GM12878 (cell line): ENCODE results near the gene RAB37. TPM values are rescaled to one million over a fixed set of nuclear protein-coding genes. Genes with fewer than 3 reads are reported as not detected.

Source experiments
- BHLHE40 ChIP-seq, 2 experiments: fragments of 450-650 bp in 1 of 2; IDR thresholded peaks; 2 replicates each; pipeline ENCODE4 v1.6.1; 2011 to 2017; ENCODE audit warnings: low read depth in 2 of 2, borderline replicate concordance in 1 of 2, improper control_type of control experiment in 1 of 2, low read length in 1 of 2, mild to moderate bottlenecking in 1 of 2
- BRCA1 ChIP-seq: IDR thresholded peaks from 2 replicates; pipeline ENCODE4 v1.6.1; 2011; ENCODE audit warnings: low read depth, low read length, improper control_type of control experiment
- CBFB ChIP-seq: IDR thresholded peaks from 2 replicates; pipeline ENCODE4 v1.6.1; 2016; ENCODE audit warnings: antibody characterized with exemption, low read depth
- DPF2 ChIP-seq: fragments of 450-650 bp; IDR thresholded peaks from 2 replicates; pipeline ENCODE4 v1.6.1; 2017; ENCODE audit warnings: mild to moderate bottlenecking
- E4F1 ChIP-seq: fragments of 450-650 bp; IDR thresholded peaks from 2 replicates; pipeline ENCODE4 v1.6.1; 2018; ENCODE audit warnings: borderline replicate concordance, mild to moderate bottlenecking; ENCODE audit not compliant: partially characterized antibody
- ETV6 ChIP-seq, 2 experiments: fragments of 450-650 bp in 1 of 2; IDR thresholded peaks in 1 of 2; conservative IDR thresholded peaks in 1 of 2; 2 replicates each; pipeline ENCODE4 v1.6.1; 2014; ENCODE audit warnings: antibody characterized with exemption in 1 of 2, borderline replicate concordance in 1 of 2, low read depth in 1 of 2, mild to moderate bottlenecking in 1 of 2, moderate library complexity in 1 of 2
- FOXK2 ChIP-seq: fragments of 450-650 bp; IDR thresholded peaks from 2 replicates; pipeline ENCODE4 v1.6.1; 2017; ENCODE audit warnings: mild to moderate bottlenecking, moderate library complexity
- HCFC1 ChIP-seq: fragments of 150-350 bp; IDR thresholded peaks from 2 replicates; pipeline ENCODE4 v1.6.1; 2014; ENCODE audit warnings: low read length
- HDAC2 ChIP-seq: fragments of 200-600 bp; sonication (generic); IDR thresholded peaks from 2 replicates; pipeline ENCODE4 v1.6.1; 2017
- JUND ChIP-seq: IDR thresholded peaks from 2 replicates; pipeline ENCODE4 v1.6.1; 2012; ENCODE audit warnings: low read depth, mild to moderate bottlenecking, low read length, improper control_type of control experiment, moderate library complexity
- NR2F1 ChIP-seq: fragments of 450-650 bp; conservative IDR thresholded peaks from 2 replicates; pipeline ENCODE4 v1.6.1; 2017; ENCODE audit warnings: mild to moderate bottlenecking
- NRF1 ChIP-seq: conservative IDR thresholded peaks from 2 replicates; pipeline ENCODE4 v1.6.1; 2011; ENCODE audit warnings: mild to moderate bottlenecking, low read depth, low read length, improper control_type of control experiment
- PBX3 ChIP-seq: IDR thresholded peaks from 2 replicates; pipeline ENCODE4 v1.6.1; 2011; ENCODE audit warnings: mild to moderate bottlenecking, low read depth, low read length, moderate library complexity; ENCODE audit not compliant: insufficient replicate concordance
- SMAD5 ChIP-seq: IDR thresholded peaks from 2 replicates; pipeline ENCODE4 v1.6.1; 2016; ENCODE audit warnings: antibody characterized with exemption, low read depth
- SRF ChIP-seq, 2 experiments: IDR thresholded peaks; 2 replicates each; pipeline ENCODE4 v1.6.1; 2011; ENCODE audit warnings: low read depth in 2 of 2, low read length in 2 of 2, mild to moderate bottlenecking in 1 of 2, moderate library complexity in 1 of 2
- TARDBP ChIP-seq: IDR thresholded peaks from 2 replicates; pipeline ENCODE4 v1.6.1; 2016; ENCODE audit warnings: borderline replicate concordance
- ZNF207 ChIP-seq: fragments of 450-650 bp; IDR thresholded peaks from 2 replicates; pipeline ENCODE4 v1.6.1; 2014; ENCODE audit warnings: antibody characterized with exemption, mild to moderate bottlenecking, borderline replicate concordance
- ZNF217 ChIP-seq: fragments of 450-650 bp; IDR thresholded peaks from 2 replicates; pipeline ENCODE4 v1.6.1; 2017; ENCODE audit warnings: antibody characterized with exemption, mild to moderate bottlenecking
- polyA plus RNA-seq, 11 experiments: library from polyadenylated mRNA; depleted of rRNA in 4 of 11; unstranded in 6 of 11; stranded (reverse) in 5 of 11; fragments of >200 nt; fragmentation: Nextera tagmentation in 4 of 11; fragmentation: Illumina TruSeq in 1 of 11; extraction: Ambion mirVana in 4 of 11; extraction: Trizol in 1 of 11; gene quantifications; 1 replicate in 1 of 11; 2 replicates in 10 of 11; pipeline versions ENCODE4 v1.2.1 to v1.2.3, GENCODE V29; 2011 to 2016; ENCODE audit warnings: inconsistent platforms in 2 of 11, missing spikeins in 2 of 11, low read depth in 1 of 11
- total RNA-seq, 4 experiments: library from RNA; depleted of rRNA in 3 of 4; stranded (reverse); fragments of >200 nt in 3 of 4; fragmentation: Illumina TruSeq in 1 of 4; extraction: Trizol in 1 of 4; gene quantifications; 2 replicates each; pipeline versions ENCODE4 v1.2.1 to v1.2.3, GENCODE V29; 2013 to 2021
- TF ChIP-seq, protein P1 (sequence below): fragments of 450-650 bp; IDR thresholded peaks from 2 replicates; pipeline ENCODE4 v1.6.1; 2018; ENCODE audit warnings: mild to moderate bottlenecking, low read depth, moderate library complexity; ENCODE audit not compliant: partially characterized antibody
- TF ChIP-seq, protein P2 (sequence below): IDR thresholded peaks from 2 replicates; pipeline ENCODE4 v1.6.1; 2011; ENCODE audit warnings: borderline replicate concordance, low read depth, mild to moderate bottlenecking, moderate library complexity, mixed read lengths, low read length; ENCODE audit not compliant: insufficient read depth; ENCODE audit errors: extremely low read length
- TF ChIP-seq, protein P3 (sequence below): IDR thresholded peaks from 2 replicates; pipeline ENCODE4 v1.6.1; 2012; ENCODE audit warnings: low read depth, low read length, improper control_type of control experiment

The RAB37 gene
- total and polyA plus RNA-seq, 10 of the 15 experiments (the other 5 are each of a cell fraction or from before 2014, with no cell fraction given), result 0.48 to 5.6 (median 1.7) TPM

DNA sequence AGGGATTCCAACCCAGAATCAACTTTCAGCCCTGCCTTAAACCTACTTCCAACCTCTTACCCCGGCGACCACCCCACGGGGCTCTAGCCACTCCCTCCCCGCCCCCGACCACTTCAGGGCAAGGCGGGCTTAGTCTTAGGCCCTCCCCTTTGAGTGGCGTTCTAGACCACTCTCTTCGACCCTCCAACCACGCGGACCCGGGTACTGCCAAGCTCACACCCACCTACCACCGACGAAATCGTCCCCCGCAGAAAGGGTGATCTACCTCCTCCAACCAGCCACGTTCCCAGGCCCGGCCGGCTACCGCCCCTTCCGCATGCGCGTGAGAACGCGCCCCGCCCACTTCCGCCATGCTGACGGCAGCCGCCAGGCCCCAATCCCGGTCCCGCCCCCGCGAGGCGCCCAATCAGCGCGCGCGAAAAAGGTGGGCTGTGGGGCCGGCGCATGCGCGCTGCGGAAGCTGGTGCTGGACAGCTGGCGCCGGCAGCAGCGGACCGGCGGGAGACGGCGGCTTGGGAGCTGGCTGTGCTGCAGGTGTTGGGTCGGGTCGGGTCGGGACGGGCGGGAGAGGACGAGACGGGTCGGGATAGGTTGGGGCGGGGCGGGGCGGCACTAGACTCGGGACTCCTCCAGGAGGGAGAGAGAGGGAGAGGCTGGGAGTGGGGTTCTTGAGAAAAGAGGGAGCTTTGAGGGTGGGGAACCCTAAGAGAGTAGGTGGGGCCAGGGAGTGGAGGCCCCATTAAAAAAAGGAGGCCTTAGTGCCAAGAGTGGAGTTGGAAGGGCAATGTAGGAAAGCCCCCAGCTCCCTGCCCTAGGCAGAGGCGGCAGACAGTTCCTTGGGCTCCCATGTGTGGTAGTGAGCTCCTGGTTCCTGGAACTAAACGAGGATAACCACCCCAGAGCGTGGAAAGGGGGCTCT is 39.2 kb downstream of the RAB37 start, which contains the start of gene NAT9 (continued):
- TF ChIP-seq, protein P1, sequence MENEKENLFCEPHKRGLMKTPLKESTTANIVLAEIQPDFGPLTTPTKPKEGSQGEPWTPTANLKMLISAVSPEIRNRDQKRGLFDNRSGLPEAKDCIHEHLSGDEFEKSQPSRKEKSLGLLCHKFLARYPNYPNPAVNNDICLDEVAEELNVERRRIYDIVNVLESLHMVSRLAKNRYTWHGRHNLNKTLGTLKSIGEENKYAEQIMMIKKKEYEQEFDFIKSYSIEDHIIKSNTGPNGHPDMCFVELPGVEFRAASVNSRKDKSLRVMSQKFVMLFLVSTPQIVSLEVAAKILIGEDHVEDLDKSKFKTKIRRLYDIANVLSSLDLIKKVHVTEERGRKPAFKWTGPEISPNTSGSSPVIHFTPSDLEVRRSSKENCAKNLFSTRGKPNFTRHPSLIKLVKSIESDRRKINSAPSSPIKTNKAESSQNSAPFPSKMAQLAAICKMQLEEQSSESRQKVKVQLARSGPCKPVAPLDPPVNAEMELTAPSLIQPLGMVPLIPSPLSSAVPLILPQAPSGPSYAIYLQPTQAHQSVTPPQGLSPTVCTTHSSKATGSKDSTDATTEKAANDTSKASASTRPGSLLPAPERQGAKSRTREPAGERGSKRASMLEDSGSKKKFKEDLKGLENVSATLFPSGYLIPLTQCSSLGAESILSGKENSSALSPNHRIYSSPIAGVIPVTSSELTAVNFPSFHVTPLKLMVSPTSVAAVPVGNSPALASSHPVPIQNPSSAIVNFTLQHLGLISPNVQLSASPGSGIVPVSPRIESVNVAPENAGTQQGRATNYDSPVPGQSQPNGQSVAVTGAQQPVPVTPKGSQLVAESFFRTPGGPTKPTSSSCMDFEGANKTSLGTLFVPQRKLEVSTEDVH, result no peak
- TF ChIP-seq ETV6 (conservative IDR thresholded peaks at IDR 0.05 in 1 of 2, IDR thresholded peaks at IDR 0.05 in 1 of 2; ENCODE audit: borderline replicate concordance in 1 of 2, low read depth in 1 of 2) (no peak), SRF (IDR thresholded peaks at IDR 0.05; ENCODE audit: low read depth in 2 of 2, low read length in 2 of 2) (no peak), BRCA1 (no peak), FOXK2 (no peak), BHLHE40 (IDR thresholded peaks at IDR 0.05; ENCODE audit: borderline replicate concordance in 1 of 2, low read depth in 2 of 2, low read length in 1 of 2) (peak; percentile 49 to 82; a peak in 3 of 4 replicates), NR2F1 (no peak), DPF2 (peak; percentile 49), JUND (0 out of 2 replicates have a peak, but pooled peaks have one; percentile 14), SMAD5 (peak; percentile 64; the same call in 1 of the 2 replicates), PBX3 (no peak), ZNF217 (no peak), TARDBP (no peak), ZNF207 (no peak; the same call in 1 of the 2 replicates), HCFC1 (peak; percentile 63), E4F1 (peak; percentile 82), NRF1 (peak; percentile 82), HDAC2 (no peak), CBFB (no peak)
- TF ChIP-seq, protein P2, sequence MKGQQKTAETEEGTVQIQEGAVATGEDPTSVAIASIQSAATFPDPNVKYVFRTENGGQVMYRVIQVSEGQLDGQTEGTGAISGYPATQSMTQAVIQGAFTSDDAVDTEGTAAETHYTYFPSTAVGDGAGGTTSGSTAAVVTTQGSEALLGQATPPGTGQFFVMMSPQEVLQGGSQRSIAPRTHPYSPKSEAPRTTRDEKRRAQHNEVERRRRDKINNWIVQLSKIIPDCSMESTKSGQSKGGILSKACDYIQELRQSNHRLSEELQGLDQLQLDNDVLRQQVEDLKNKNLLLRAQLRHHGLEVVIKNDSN, result no peak
- TF ChIP-seq, protein P3, sequence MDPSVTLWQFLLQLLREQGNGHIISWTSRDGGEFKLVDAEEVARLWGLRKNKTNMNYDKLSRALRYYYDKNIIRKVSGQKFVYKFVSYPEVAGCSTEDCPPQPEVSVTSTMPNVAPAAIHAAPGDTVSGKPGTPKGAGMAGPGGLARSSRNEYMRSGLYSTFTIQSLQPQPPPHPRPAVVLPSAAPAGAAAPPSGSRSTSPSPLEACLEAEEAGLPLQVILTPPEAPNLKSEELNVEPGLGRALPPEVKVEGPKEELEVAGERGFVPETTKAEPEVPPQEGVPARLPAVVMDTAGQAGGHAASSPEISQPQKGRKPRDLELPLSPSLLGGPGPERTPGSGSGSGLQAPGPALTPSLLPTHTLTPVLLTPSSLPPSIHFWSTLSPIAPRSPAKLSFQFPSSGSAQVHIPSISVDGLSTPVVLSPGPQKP, result peak; percentile 68
